NCI-H2029 (cell line): Measurements from ENCODE around the gene SRSF4.
"Not testable (repeated sequence)": the region's sequence is repeated elsewhere in the genome, so short reads cannot be mapped to it uniquely, and the experiment has no call there.

Experiments used
- DNase-seq: peaks from one replicate; lab custom pipeline; 2025; lab: John Stamatoyannopoulos, UW

SRSF4 gene

DNA sequence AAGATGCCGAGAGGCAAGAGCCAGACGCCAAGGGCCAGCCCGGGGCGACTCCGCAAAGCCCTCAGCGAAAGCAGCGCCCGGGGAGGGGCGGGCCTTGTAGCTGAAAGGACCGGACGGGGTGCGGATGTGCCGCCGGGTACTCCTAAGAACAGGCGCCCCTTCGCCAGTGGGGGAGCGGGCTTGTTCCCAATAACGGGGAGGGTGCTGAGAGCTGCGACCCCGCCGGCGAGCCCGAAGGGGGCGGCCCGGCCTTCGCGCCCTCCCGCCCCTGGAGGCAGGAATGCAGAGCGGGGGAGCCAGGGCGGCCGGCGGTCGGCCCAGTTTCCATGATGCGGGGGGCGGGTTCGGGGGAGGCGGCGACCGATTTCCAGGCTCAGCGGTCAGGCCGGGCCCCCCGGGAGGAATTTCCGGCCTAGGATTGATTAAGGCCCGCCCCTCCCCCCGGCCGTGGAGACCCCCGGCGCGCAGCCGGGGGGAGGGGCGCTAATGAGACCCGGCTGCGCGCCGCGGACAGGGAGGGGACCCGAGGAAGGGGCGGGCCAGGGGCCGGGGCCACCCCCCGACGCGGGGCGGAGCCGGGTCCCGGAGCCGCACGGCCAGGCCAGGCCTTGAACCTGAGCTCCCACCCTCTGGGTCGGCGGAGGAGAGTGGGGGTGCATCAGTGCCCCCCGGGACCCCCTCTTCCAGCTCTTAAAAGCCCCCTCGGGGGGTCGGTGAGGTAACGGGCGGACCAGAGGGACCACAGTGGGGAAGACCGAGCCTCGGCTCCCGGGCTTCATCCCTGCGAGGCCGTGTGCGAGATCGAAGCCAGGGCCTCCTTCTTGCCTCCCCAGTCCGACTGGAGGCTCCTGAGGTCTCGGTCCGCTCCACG lies 57.1 kb downstream of the SRSF4 start:
- DNase-seq: no peak

DNA sequence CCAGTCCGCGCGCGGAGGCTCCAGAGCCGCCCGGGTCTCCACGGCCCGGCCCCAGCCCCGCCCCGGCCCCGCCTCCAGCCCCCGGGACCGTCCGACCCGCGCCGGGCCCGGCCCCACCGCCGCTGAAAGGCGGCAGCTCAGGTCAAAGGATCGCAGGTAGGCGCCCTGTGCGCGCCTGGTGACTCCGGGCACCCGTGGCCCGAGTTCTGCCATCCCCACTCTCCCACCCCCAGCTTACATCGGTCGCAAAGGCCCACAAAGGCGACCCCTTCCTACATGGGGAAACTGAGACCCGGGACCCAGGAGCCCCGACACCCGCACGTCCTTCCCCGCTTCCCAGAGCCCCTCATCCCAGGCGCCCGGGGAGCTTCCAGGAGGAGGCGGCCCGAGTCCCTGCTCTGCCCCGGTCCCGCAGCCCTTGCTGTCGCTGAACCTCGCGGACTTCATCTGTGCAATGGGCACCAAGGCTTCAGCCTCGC lies 57.8 kb downstream of the SRSF4 start, which contains the start of gene TMEM200B:
Gene TMEM200B, minus strand, starts transcription at position 17 of the 479 bp plus-strand sequence. CDS start 2,075 bp downstream, outside the sequence.
- no peak for DNase-seq

DNA sequence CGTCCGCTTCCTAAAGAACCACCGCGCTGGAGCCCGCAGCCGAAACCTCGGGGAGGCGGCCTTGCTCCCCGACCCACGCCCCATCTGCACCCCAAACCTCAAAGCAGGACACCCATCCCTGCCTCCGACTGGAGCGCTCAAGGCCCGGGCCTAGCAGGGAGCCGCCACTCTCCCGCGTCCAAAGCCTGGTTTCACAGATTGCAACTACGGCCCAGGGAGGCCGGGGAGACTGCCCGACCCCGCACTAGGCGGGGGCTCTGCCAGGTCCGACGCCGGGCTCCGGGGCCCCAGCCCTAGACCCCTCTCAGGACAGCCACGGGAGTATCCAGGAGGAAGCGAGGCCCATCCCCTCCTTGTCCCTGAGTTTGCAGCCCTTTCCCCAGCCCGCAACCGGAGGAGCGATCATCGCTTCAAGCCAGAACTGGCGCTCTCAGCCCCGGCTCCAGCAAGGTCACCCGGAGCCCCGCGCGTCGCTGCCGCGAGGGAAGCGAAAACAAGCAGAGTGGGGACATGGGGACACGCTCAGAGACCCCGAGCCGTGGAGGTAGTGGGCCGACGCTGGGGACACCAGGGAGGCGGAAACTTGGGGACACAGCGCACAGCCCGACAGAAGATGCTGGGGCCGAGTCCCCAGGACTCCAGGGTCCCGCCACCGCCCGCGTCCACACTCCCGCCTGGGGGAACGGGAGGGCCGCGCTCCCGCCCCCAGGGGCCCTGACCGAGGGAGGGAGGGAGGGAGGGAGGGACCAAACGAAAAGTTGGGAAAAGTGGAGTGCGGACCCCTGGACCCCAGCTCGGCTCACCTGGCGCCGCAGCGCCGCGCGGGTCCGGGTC lies 58.4 kb downstream of the SRSF4 start:
- no peak for DNase-seq

DNA sequence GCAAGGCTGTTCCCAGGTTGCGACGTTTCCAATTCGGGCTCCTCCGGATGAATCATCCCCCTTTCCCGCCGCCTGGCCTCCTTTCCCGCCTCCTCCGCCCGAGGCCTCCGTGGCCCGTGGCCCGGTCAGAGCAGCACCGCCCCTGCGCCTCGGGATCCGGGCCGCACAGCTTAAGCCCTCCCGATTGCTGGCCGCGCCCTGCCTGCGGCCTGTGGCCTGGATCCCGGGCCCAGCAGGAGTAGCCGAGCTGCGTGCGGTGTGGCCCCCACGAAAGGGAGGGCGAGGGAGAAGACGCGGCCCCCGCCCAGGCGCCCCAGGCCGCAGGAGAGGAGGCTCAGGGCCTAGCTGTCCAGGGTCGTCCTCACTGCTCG lies 59.0 kb downstream of the SRSF4 start:
- DNase-seq: no peak

DNA sequence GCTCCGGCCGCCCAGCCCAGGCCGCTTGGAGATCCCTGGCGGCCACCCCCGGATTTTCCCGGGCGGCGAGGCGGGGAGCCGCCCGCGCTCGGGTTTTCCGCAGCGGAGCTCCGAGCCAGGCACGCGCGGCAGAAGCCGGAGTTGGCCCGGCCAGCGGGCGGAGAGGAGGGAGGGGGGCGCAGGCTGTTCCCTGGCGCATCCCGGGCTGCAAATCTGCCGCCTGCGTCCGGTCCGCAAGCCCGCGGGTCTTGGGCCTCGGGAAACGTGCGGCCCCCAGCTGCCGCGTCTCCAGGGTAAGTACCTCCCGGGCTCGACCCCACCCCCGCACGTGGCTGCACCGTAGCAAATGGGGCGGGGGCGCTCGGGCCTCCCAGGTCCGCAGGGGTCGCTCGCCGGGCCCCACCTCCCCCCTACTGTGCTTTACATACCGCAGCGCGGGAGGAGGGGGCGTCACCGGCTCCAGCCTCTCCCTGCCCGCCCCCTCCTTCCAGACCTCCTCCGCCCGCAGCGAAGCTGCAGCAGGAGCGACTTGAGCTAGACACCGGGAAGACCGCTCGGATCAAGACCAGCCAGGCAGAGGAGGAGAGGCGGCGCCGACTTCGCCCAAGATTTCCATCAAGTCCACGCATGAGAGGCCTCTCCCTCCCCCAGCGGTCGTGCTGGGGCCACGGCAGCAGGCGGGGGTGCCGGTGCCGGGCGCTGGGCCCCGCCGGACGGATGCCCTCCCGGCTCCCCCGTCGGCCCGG lies 59.6 kb downstream of the SRSF4 start:
- DNase-seq: no peak

DNA sequence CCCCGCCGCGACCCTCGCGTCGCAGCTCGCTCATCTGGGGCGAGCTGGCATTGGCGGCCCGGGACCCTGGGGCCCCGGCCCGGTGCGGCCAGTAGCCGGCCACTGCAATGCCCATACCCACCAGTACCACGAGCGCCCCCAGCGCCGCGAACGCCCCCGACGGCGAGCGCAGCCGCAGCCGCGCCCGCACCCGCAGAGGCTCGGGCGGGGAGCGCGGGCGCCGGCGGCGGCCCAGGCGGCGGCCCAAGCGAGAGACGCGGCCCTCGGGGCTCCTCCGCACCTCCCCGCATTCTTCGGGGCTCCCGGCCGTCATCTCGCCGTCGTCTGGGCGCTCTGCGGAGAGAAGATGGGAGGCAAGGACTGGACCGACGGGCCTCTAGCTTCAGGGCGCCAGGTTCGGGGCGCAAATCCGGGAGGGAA lies 60.2 kb downstream of the SRSF4 start:
- DNase-seq: no peak

DNA sequence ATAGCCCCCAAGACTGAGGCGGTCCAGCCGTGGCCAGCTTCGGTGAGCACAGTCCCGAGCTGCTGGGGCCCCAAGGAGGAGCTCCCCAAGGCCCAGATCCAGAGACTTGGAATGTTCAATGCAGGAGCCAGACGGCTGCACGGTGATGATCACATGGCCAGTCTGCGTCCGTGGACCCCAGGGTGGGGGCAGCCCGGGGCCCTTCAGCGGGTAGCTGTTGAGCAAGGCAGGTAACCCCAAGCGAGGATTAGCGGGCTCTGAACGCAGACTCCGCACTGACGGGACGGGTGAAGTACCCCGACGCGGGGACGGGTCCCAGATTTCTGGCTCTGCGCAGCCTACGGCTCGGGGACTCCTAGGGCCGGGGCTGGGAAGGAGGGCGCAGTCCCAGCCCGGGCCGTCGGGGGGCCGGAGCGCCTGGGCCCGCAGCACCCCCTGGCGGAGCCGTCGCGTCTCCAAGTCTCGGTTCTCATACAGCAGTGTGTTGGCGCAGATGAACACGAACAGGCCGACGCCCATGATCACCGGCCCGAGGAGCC lies 60.7 kb downstream of the SRSF4 start:
- DNase-seq: no peak

DNA sequence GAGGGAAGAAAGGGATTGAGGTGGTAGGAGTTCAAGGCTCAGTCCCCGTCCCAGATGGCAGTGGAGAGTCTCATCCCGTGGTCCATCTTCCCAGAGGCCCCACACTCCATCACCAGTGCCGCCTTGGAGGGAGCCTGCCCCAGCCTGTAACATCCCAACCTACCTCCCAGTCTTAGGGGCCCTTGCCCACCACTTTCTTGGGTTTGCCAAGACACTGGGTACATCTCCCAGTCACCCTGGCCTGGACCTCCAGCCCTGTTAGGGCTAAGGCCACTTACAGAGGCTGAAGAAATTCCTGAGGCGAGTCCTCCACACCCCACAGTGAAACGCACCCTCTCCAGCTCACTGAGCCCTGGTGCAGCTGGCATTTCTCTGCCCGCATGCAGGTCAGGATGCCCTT lies 61.3 kb downstream of the SRSF4 start:
- DNase-seq: no peak

DNA sequence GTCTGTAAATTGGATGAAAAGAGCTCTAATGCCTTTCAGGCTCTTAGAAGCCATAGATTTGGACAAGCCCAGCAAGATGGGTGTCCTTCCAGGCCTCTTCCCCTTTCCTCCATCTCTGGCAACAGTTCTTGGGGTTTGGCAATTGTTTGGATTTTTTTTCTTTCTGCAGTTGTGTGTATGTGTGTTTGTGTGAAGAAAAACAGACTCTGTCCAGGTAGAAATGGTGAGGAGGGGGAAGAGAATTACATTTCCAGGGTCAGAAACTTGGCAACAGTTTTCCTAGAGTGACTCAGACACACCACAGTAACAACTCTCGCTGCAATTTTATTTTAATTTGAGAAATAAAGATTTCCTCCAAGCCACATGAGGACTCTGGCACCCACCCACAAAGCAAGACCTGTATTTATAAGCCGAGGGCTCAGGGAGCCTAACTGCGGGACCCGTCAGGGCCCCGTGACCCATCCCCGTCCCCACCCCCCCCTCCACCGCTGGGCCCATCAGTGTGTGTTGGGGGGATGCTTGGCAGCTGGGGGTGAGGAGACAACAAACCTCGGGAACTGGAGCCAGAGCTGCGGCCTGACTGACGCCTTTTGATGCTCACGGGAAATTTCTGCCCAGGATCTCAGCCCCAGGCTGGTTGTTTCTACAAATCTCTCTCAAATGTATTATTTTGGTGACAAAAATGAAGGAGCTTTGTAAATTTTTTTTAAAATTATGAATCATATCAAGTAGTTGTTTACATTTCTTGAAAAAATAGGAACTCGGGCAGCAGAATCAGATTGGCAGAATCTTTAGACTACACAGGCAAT lies 62.4 kb downstream of the SRSF4 start:
- DNase-seq: no peak

DNA sequence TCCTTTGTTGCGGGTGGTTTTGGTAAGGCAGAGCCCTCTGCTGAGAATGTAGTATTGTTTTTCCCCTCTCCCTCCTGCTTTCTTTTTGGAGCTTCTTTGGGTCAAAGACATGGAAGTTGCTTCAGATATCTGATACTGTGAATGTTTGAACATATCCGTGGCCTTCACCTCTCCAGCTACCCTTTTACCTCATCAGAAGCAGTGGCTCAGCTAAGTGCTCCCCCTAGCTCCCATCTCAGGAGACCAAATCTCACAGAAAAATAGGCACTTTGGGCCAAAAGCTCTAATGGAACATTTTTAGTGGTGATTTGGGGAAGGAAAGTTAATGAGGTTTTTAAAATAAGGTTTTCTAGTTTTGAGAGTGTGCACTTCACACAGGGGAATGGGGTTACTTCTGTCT lies 64.3 kb downstream of the SRSF4 start:
- DNase-seq: no peak

DNA sequence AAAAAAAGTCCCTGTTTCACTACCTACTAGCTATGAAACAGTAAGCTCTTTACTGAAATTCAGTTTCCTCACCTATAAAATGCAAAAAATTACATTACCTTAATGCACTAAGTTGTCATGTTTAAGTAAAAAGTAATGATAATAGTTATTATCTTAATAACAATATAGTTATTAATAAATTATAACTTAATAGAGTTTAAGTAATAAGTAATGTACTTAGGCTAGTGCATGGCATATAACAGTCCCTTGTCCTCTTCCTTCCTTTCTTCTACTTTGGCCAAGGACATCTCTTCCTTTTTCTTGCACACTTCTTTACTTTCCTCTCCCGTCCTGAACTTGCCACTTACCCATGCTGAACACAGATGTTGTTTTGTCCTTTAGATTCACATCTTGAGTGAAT lies 67.0 kb downstream of the SRSF4 start:
- DNase-seq: no peak

DNA sequence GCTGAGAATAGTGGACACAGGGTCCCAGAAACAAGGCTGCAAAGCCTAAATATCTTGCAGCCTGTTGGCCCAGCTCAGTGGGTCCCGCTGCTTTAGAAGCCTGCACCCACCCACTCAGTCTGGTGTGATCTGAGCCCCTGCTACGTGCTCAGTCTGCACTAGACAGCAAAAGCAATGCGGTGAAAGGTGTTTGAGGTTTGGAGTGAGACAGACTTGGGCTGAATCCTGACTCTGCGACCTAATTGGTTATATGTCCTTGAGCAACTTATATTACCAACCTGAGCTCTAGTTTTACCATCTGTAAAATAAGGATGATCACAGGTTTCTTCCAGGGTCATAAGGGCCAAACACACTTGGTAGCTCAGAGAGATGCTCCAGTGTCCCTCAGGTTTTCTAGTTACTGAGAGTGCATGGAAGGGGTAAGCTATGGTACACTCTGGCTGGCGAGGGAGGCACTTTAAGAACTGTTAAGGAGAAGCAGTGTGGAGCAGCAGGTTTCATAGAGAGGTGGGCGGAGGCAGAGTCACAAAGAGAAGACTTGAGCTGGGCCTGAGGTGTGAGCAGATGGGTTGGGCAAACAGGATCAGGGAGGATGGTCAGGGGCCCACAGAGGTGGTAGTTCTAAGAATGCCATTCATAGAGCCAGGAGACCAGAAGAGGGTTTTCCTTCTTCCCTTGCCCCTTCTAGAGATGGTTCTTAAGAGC lies 68.1 kb downstream of the SRSF4 start:
- DNase-seq: no peak

DNA sequence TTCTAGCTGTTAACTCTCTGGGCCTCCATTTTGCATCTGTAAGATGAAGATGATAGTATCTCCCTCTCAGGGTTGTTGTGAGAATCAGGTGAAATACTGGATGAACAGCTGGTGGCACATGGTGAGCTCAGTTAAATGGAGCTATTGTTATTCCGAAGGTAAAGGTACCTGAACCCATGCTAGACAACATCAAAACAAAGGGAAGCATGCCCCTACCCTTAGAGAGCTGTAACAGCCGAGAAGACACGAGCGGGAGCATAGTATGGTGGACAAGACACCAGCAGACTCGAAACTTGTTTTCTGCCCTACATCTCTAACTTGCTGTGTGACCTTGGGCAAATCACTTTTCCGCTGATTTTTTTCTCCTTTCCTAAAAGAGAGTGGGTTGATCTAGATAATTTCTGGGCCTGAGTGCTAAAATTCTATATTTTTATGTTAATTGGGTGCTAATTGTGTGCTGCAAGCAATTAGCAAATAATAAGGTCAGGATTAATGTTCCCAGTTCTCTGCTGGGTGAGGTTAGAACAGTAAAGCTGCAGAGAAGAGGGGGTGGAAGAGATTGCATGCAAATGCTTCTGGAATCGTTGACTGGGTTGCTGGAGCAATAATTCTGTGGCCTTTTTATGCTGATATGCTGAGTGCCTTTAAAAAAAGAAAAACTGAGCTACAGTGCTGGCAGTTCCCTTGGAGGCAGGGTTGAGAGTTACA lies 68.8 kb downstream of the SRSF4 start:
- no peak for DNase-seq

DNA sequence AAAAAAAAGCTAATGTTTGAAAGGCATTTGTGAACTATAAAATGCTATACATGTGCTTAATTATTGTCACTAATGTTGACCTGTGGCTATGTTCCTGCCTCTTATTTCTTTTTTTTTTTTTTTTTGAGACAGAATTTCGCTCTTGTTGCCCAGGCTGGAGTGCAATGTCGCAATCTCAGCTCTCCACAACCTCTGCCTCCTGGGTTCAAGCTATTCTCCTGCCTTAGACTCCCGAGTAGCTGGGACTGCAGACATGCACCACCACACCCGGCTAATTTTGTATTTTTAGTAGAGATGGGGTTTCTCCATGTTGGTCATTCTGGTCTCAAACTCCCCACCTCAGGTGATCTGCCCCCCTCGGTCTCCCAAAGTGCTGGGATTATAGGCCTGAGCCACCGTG lies 73.7 kb downstream of the SRSF4 start:
- DNase-seq: not testable (repeated sequence)

DNA sequence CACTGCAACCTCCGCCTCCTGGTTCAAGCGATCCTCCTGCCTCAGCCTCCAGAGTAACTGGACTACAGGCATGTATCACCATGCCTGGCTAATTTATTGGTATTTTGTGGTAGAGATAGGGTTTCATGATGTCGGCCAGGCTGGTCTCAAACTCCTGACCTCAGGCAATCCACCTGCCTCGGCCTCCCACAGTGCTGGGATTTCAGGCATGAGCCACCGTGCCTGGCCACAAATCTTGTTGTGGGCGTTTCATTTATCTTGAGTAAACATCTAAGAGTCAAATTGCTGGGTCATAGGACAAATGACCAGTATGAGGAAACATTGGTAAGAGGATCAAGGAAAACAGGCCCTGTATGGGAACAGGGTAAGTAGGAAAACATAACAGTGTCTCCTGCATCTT lies 75.9 kb downstream of the SRSF4 start:
- DNase-seq: no peak

DNA sequence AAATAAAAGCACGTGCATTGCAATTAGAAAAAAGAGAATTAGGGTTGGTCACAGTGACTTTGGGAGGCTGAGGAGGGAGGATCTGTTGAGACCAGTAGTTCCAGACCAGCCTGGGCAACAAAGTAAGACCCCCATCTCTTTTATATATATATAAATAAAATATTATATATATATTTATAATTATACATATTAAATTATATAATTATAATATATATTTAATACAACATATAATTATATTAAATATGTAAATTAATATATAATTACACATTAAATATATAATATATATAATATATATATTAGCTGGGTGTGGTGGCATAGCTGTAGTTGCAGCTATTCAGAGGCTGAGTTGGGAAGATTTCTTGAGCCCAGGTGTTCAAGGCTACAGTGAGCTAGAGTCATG lies 81.2 kb downstream of the SRSF4 start:
- DNase-seq: no peak

DNA sequence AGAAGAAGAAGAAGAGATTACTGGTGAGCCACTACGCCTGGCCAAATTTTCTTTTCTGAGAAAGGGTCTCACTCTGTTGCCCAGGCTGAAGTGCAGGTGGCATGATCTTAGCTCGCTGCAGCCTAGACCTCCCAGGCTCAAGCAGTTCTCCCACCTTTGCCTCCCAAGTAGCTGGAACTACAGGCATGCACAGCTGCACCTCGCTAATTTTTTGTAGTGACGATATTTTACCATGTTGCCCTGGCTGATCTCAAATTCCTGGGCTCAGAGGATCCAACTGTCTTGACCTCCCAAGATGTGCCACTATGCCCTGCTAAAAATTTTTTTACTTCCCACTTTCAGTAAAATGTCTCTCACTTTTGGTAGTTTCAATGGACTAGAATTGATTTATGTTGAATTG lies 82.4 kb downstream of the SRSF4 start:
- DNase-seq: no peak
